Fibroblast of lung (primary cell): ENCODE results near the gene SPRING1. TPM values are rescaled to one million over a fixed set of nuclear protein-coding genes. Genes with fewer than 3 reads are reported as not detected.

Experiments used
- DNase-seq, 2 donors: peaks; one replicate each; pipeline versions ENCODE4 v3.0.0 to v3.0.0-alpha.2; 2010; ENCODE audit warnings: low read depth in 2 of 2
- H2AFZ ChIP-seq: 2 replicates; pipeline ENCODE4 v1.5.1; 2012; ENCODE audit warnings: low read length, control low read depth, inconsistent platforms
- H3K27ac ChIP-seq: 2 replicates; pipeline ENCODE4 v1.5.1; 2011; ENCODE audit warnings: low read length, control low read depth; ENCODE audit not compliant: insufficient read depth
- H3K27me3 ChIP-seq: 2 replicates; pipeline ENCODE4 v1.5.1; 2011; ENCODE audit warnings: mild to moderate bottlenecking, low read length; ENCODE audit not compliant: control insufficient read depth, insufficient read depth
- H3K36me3 ChIP-seq: 2 replicates; pipeline ENCODE4 v1.5.1; 2011; ENCODE audit warnings: low read length; ENCODE audit not compliant: control insufficient read depth, insufficient read depth
- H3K4me1 ChIP-seq: 2 replicates; pipeline ENCODE4 v1.5.1; 2011; ENCODE audit warnings: low read length; ENCODE audit not compliant: control insufficient read depth, insufficient read depth; ENCODE audit errors: extremely low read depth
- H3K4me2 ChIP-seq: 2 replicates; pipeline ENCODE4 v1.5.1; 2011; ENCODE audit warnings: low read length, control low read depth; ENCODE audit not compliant: insufficient read depth; ENCODE audit errors: extremely low read depth
- H3K4me3 ChIP-seq, 4 experiments: fragments of 200-600 bp in 1 of 4; sonication (generic) in 1 of 4; replicated peaks in 1 of 4; 2 replicates each; pipeline ENCODE4 v1.5.1; 2011 to 2016; ENCODE audit warnings: low read length in 4 of 4, low read depth in 3 of 4, mild to moderate bottlenecking in 3 of 4, control low read depth in 2 of 4, inconsistent platforms in 1 of 4, mixed read lengths in 1 of 4; ENCODE audit not compliant: insufficient read depth in 1 of 4; ENCODE audit errors: control extremely low read depth in 1 of 4
- H3K79me2 ChIP-seq: 2 replicates; pipeline ENCODE4 v1.5.1; 2012; ENCODE audit warnings: mild to moderate bottlenecking, low read length, inconsistent platforms; ENCODE audit not compliant: control insufficient read depth, insufficient read depth
- H3K9ac ChIP-seq: 2 replicates; pipeline ENCODE4 v1.5.1; 2011; ENCODE audit warnings: mild to moderate bottlenecking, low read length, control low read depth; ENCODE audit not compliant: insufficient read depth
- H3K9me3 ChIP-seq: 2 replicates; pipeline ENCODE4 v1.5.1; 2012; ENCODE audit warnings: low read depth, low read length; ENCODE audit not compliant: control insufficient read depth, insufficient read depth
- H4K20me1 ChIP-seq: 2 replicates; pipeline ENCODE4 v1.5.1; 2011; ENCODE audit warnings: low read length; ENCODE audit not compliant: control insufficient read depth, insufficient read depth; ENCODE audit errors: extremely low read depth
- EZH2 ChIP-seq: IDR thresholded peaks from 2 replicates; pipeline ENCODE4 v1.5.1; 2012; ENCODE audit warnings: low read length, control low read depth, mild to moderate bottlenecking; ENCODE audit errors: missing control alignments
- polyA plus RNA-seq, 2 donors: library from polyadenylated mRNA; depleted of rRNA in 1 of 2; stranded (reverse) in 1 of 2; unstranded in 1 of 2; fragments of >200 nt; gene quantifications; 2 replicates each; pipeline ENCODE4 v1.2.1, GENCODE V29; 2011 to 2012; ENCODE audit warnings: missing spikeins in 1 of 2
- total RNA-seq: library from RNA; depleted of rRNA; stranded (reverse); fragments of >200 nt; gene quantifications from 2 replicates; pipeline ENCODE4 v1.2.1, GENCODE V29; 2014
- TF ChIP-seq, protein P1 (sequence below), 2 donors: IDR thresholded peaks in 1 of 2; conservative IDR thresholded peaks in 1 of 2; 1 replicate in 1 of 2; 2 replicates in 1 of 2; pipeline ENCODE4 v1.5.1; 2011 to 2012; ENCODE audit warnings: low read length in 2 of 2, control low read depth in 1 of 2, inconsistent platforms in 1 of 2, low read depth in 1 of 2, mild to moderate bottlenecking in 1 of 2

The SPRING1 gene
- total and polyA plus RNA-seq, 2 donors (not counting 1 experiment from before 2014, with no cell fraction given): 14.6 to 18.8 TPM

DNA sequence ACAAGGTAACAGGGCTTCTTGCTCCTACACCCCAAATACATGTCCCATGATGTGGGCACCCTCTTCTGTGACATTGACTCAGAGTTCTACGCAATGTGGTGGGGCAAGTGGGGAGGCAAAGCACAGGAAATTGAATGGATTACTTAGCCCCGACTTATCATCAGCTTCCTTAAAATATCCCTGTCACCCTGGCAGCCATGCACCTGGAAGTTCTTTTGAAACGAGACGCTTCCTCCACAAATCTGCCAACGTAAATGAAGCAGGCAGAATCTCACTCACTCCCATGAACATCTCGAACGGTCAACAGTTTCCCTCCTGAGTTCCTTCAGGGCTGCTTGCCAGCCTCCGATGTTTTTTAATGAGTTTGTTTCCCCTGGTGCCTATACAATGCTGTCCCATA, 33.8 kb upstream of the SPRING1 start:
- Histone ChIP-seq H3K27ac (no peak overlapping the region), H3K9me3 (no peaks in the 10 kb centered on the region)
- DNase-seq: no peak

DNA sequence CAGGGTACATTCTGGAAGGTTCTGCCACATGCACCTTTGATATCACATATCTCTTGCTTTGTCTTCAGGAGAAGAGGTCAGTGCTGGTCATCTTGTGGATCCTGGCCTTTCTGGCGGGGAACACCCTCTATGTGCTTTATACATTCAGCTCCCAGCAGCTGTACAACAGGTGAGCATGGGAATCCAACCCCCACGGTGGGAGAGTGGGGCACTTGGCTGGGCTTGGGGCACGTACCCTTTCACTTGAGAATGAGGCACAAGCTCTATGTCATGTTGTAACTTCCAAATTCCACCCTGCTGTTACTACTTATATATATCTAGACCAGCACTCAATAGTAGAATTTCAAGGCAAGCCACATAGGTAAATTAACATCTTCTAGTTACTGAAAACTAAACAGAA, 28.9 kb upstream of the SPRING1 start:
- H3K9ac ChIP-seq: no peak overlapping the region
- H3K4me3 ChIP-seq: no peak overlapping the region
- no peaks in the 10 kb centered on the region for H3K4me1 ChIP-seq
- H3K27ac ChIP-seq: no peak overlapping the region
- no peaks in the 10 kb centered on the region for H3K36me3 ChIP-seq
- no peaks in the 10 kb centered on the region for H4K20me1 ChIP-seq
- TF ChIP-seq EZH2: no peak
- TF ChIP-seq, protein P1, sequence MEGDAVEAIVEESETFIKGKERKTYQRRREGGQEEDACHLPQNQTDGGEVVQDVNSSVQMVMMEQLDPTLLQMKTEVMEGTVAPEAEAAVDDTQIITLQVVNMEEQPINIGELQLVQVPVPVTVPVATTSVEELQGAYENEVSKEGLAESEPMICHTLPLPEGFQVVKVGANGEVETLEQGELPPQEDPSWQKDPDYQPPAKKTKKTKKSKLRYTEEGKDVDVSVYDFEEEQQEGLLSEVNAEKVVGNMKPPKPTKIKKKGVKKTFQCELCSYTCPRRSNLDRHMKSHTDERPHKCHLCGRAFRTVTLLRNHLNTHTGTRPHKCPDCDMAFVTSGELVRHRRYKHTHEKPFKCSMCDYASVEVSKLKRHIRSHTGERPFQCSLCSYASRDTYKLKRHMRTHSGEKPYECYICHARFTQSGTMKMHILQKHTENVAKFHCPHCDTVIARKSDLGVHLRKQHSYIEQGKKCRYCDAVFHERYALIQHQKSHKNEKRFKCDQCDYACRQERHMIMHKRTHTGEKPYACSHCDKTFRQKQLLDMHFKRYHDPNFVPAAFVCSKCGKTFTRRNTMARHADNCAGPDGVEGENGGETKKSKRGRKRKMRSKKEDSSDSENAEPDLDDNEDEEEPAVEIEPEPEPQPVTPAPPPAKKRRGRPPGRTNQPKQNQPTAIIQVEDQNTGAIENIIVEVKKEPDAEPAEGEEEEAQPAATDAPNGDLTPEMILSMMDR (conservative IDR thresholded peaks at IDR 0.05 in 1 of 2, IDR thresholded peaks at IDR 0.05 in 1 of 2; ENCODE audit: low read depth in 1 of 2, low read length in 2 of 2): no peak
- H2AFZ ChIP-seq: no peak overlapping the region
- H3K27me3 ChIP-seq: no peaks in the 10 kb centered on the region
- DNase-seq: no peak
- no peak overlapping the region for H3K4me2 ChIP-seq
- no peaks in the 10 kb centered on the region for H3K79me2 ChIP-seq
- H3K9me3 ChIP-seq: no peaks in the 10 kb centered on the region

More for the DNA sequence above, 33.8 kb upstream of the SPRING1 start:
- Histone ChIP-seq H3K27me3 (no peaks in the 10 kb centered on the region), H3K4me1 (no peaks in the 10 kb centered on the region), H3K4me3 (no peak overlapping the region), H3K36me3 (no peaks in the 10 kb centered on the region), H3K9ac (no peak overlapping the region), H4K20me1 (no peaks in the 10 kb centered on the region), H3K4me2 (no peak overlapping the region), H2AFZ (no peak overlapping the region), H3K79me2 (no peaks in the 10 kb centered on the region)
- TF ChIP-seq, protein P1 (conservative IDR thresholded peaks at IDR 0.05 in 1 of 2, IDR thresholded peaks at IDR 0.05 in 1 of 2; ENCODE audit: low read depth in 1 of 2, low read length in 2 of 2): no peak
- TF ChIP-seq EZH2: no peak

- Histone ChIP-seq H3K4me2 (no peak overlapping the region), H3K9me3 (no peaks in the 10 kb centered on the region), H3K36me3 (no peaks in the 10 kb centered on the region), H4K20me1 (no peaks in the 10 kb centered on the region), H3K9ac (no peak overlapping the region), H3K4me3 (no peak overlapping the region), H2AFZ (no peak overlapping the region), H3K27me3 (no peaks in the 10 kb centered on the region), H3K27ac (no peak overlapping the region), H3K4me1 (no peaks in the 10 kb centered on the region), H3K79me2 (no peaks in the 10 kb centered on the region)
- DNase-seq: no peak
- TF ChIP-seq, protein P1 (conservative IDR thresholded peaks at IDR 0.05 in 1 of 2, IDR thresholded peaks at IDR 0.05 in 1 of 2; ENCODE audit: low read depth in 1 of 2, low read length in 2 of 2): no peak
- TF ChIP-seq EZH2: no peak
Measured at GRCh38 chr12:116766285-116766684, 28.4 kb upstream of the SPRING1 start.
